GM12878 (cell line): ENCODE data around the gene TMEM45B. TPM values are rescaled to one million over a fixed set of nuclear protein-coding genes. Genes with fewer than 3 reads are reported as not detected.

ENCODE experiments used
- ASH2L ChIP-seq: fragments of 300-600, 200-600 bp; sonication (generic); IDR thresholded peaks from 2 replicates; pipeline ENCODE4 v1.6.1; 2017; ENCODE audit warnings: low read depth, mild to moderate bottlenecking, borderline replicate concordance
- CEBPZ ChIP-seq: fragments of 150-350 bp; IDR thresholded peaks from 2 replicates; pipeline ENCODE4 v1.6.1; 2016; ENCODE audit warnings: low read depth, low read length
- CUX1 ChIP-seq: IDR thresholded peaks from 2 replicates; pipeline ENCODE4 v1.6.1; 2012; ENCODE audit warnings: improper control_type of control experiment, low read depth, low read length; ENCODE audit not compliant: insufficient replicate concordance
- GATAD2B ChIP-seq: fragments of 450-650 bp; conservative IDR thresholded peaks from 2 replicates; pipeline ENCODE4 v1.6.1; 2017; ENCODE audit warnings: low read depth, mild to moderate bottlenecking, moderate library complexity
- LARP7 ChIP-seq: fragments of 450-650 bp; IDR thresholded peaks from 2 replicates; pipeline ENCODE4 v1.6.1; 2017; ENCODE audit warnings: mild to moderate bottlenecking
- NR2C2 ChIP-seq: IDR thresholded peaks from 2 replicates; pipeline ENCODE4 v1.6.1; 2011; ENCODE audit warnings: borderline replicate concordance, low read depth; ENCODE audit not compliant: control insufficient read depth, insufficient read length
- RBBP5 ChIP-seq: fragments of 200-600 bp; sonication (generic); conservative IDR thresholded peaks from 2 replicates; pipeline ENCODE4 v1.6.1; 2016
- TBL1XR1 ChIP-seq: IDR thresholded peaks from 2 replicates; pipeline ENCODE4 v1.6.1; 2012; ENCODE audit warnings: low read depth, low read length, improper control_type of control experiment
- ZNF274 ChIP-seq: IDR thresholded peaks from one replicate; pipeline ENCODE4 v1.8.0; 2011; ENCODE audit not compliant: insufficient read length, insufficient read depth
- ZNF622 ChIP-seq: fragments of 450-650 bp; IDR thresholded peaks from 2 replicates; pipeline ENCODE4 v1.6.1; 2017; ENCODE audit warnings: mild to moderate bottlenecking, inconsistent platforms
- polyA plus RNA-seq, 11 experiments: library from polyadenylated mRNA; depleted of rRNA in 4 of 11; unstranded in 6 of 11; stranded (reverse) in 5 of 11; fragments of >200 nt; fragmentation: Nextera tagmentation in 4 of 11; fragmentation: Illumina TruSeq in 1 of 11; extraction: Ambion mirVana in 4 of 11; extraction: Trizol in 1 of 11; gene quantifications; 1 replicate in 1 of 11; 2 replicates in 10 of 11; pipeline versions ENCODE4 v1.2.1 to v1.2.3, GENCODE V29; 2011 to 2016; ENCODE audit warnings: inconsistent platforms in 2 of 11, missing spikeins in 2 of 11, low read depth in 1 of 11
- total RNA-seq, 4 experiments: library from RNA; depleted of rRNA in 3 of 4; stranded (reverse); fragments of >200 nt in 3 of 4; fragmentation: Illumina TruSeq in 1 of 4; extraction: Trizol in 1 of 4; gene quantifications; 2 replicates each; pipeline versions ENCODE4 v1.2.1 to v1.2.3, GENCODE V29; 2013 to 2021

TMEM45B gene
- total and polyA plus RNA-seq, 10 of the 15 experiments (the other 5 are each of a cell fraction or from before 2014, with no cell fraction given) = 0.05 to 0.13 TPM; not detected in 8

GRCh38 chr11:129865701-129866100 lies 50.1 kb downstream of the TMEM45B start (continued):
- TF ChIP-seq CUX1 = no peak
- no peak for TF ChIP-seq ZNF622
- no peak for TF ChIP-seq ASH2L
- TF ChIP-seq CEBPZ = no peak
- no peak for TF ChIP-seq ZNF274
- no peak for TF ChIP-seq GATAD2B
- TF ChIP-seq RBBP5 = no peak
- TF ChIP-seq NR2C2 = no peak
- TF ChIP-seq TBL1XR1 = no peak
- TF ChIP-seq LARP7 = no peak
- TF ChIP-seq, all 136 proteins: peak for 0
